Activated CD4-positive, alpha-beta T cell treated with anti-CD3 and anti-CD28 coated beads, Interleukin-10, Interleukin-2, amounts not matched to agents 100 ng/mL and 50 ng/mL, durations not matched to agents 16 hours and 8 hours (primary cell): ENCODE data around the gene USP37.
A peak's percentile ranks its signal among the peaks of the same experiment; 100 is the strongest.
"Not testable (repeated sequence)": the region's sequence is repeated elsewhere in the genome, so short reads cannot be mapped to it uniquely, and the experiment has no call there.

Source experiments
- DNase-seq: peaks from one replicate; pipeline ENCODE4 v3.0.0-alpha.2; 2020

USP37 gene

DNA sequence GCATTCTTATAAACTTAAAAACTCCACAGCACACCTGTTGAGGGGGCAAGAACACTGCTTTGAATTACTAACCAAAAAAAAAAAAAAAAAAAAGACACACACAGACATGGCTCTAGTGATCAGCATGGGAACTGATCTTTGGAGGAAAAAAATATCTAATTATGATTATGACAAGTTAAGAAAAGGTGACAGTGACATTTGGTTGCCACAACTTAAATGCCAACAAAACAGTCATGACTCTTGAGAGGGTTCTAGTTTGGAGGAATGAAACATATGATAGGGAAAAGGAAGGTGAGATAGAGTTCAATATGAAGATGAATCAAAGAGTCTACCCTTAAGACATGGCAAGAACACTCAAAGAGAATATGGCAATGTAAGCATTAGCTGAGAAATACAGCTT lies 20.6 kb downstream of the USP37 start:
- DNase-seq = no peak

DNA sequence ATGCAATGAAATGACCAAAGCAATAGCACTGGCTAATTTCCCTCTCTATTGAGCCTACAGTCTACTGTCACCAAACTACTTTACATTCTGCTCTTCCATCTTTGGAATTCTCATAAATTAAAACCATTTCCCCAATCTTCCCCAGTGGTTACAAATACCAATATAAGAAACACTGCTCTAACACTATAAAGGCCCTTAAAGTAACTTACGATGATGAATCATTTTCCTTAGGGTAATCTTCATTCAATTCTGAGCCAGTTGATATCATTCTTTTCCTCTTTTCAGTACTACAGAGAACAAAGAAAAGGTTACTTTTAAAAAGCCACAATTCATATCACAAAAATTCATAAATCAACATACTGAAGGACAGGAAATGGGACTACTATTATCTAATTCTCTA lies 22.1 kb downstream of the USP37 start:
- no peak for DNase-seq

GRCh38 chr2:218540015-218540414 lies 28.1 kb downstream of the USP37 start:
- DNase-seq = no peak

GRCh38 chr2:218536804-218537494 lies 31.2 kb downstream of the USP37 start:
- DNase-seq = no peak

GRCh38 chr2:218529990-218530389 lies 38.2 kb downstream of the USP37 start:
- no peak for DNase-seq

DNA sequence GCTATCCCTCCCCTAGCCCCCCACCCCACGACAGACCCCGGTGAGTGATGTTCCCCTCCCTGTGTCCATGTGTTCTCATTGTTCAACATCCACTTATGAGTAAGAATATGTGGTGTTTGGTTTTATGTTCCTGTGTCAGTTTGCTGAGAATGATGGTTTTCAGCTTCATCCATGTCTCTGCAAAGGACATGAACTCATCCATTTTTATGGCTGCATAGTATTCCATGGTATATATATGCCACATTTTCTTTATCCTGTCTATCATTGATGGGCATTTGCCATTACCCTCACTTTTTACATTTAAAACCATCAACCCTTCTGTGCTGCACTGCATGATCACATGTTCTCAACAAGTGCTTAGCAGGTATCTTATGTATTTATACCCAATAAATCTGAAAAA lies 39.7 kb downstream of the USP37 start:
- DNase-seq = not testable (repeated sequence)

GRCh38 chr2:218523651-218524050 lies 44.5 kb downstream of the USP37 start:
- no peak for DNase-seq

DNA sequence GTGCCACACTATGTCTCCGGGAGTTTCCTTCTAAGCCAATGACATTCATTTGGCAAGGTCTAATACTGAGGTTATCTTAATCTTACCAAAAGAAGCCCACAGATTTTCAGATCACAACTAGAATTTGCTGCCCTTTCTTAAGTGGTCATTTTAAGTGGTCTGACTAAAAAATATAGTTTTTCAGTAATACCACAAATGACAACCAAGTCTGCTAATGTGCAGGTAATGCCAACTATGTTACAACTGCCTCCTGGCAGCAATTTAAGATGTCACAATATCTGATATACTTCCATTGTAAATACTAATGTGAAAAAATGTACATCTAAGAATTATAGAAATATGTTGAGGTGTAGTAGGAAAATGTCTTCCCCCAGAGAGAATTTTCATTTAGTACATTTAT lies 49.3 kb downstream of the USP37 start:
- DNase-seq = no peak

DNA sequence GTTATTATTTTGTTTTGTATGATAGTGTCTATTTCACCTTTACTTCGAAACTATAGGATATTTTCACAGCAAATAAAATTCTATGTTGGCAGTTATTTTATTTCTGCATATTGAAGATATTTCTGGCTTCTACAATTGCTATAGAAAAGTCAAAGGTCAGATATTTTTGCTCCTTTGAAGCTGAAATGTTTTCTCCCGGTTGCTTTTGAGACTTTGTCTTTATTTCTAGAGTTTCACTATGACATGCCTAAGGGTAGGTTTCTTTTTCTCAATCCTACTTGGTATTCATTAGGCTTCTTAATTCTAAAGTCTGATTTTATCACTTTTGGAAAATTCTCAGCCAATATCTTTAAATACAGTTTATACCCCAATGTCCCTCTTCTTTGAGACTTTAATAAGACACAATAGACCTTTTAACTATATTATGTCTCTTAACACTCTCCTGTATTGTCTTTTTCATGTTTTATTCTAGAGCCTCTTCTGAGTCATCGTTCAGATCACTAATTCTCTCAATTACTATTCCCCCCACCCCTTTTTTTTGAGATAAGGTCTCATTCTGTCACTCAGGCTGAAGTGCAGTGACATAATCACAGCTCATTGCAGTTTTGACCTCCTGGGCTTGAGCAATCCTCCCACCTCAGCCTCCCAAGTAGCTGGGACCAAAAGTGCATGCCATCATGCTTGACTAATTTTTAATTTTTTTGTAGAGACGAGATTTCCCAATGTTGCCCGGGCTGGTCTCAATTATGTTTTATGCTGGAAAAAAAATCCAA lies 50.5 kb downstream of the USP37 start:
- DNase-seq = peak; percentile 59

DNA sequence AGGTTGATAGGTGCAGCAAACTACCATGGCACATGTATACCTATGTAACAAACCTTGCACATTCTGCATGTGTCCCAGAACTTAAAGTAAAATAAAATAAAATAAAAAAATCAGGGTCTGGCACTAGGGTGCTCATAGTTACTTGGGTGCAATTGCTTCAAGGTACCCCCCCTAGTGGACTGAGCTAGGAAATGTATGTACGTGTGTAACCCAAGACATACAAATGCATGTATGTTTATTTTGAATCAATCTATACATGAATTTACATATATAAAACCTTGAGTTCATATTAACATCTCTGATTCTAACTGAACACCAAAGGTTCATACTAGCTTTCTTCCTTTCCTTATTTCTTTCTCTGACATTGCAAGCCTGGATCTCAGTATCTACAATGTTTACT lies 51.5 kb downstream of the USP37 start:
- DNase-seq = peak; percentile 31

DNA sequence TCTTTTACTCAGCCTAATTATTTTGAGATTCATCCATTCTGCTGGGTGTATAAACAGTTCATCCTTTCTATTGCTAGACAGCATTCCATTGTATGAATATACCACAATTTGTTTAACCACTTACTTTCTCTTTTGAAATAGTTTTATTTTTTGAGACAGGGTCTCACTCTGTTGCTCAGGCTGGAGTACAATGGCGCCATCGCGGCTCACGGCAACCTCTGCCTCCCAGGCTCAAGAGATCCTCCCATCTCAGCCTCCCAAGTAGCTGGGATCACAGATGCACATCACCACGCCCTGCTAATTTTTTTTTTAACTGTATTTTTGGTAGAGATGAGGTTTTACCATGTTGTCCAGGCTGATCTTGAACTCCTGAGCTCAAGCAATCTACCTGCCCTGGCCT lies 54.5 kb downstream of the USP37 start:
- DNase-seq = no peak

GRCh38 chr2:218508299-218508698 lies 59.9 kb downstream of the USP37 start:
- peak; percentile 4 for DNase-seq

- no peak for DNase-seq
These were observed 62.3 kb downstream of the USP37 start for GRCh38 chr2:218505754-218506371.

DNA sequence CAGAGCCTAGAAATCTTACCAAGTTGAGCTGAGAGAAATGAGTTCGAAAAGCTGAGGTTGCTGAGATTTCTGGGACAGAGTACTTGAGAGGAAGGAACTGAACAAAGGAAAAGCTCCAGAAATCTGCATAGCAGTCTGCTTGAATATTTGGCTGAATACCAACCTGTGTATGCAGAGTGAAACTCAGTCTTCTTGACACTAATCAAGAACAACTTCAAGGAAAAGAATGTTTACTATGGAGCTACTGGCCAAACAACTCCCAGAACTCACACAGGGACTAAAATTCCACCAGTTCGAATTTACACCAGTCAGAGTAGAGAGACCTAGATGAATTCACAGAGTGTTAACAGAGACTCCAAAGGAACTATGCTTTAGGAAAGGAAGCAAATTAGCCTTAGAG lies 66.5 kb downstream of the USP37 start:
- DNase-seq = no peak

DNA sequence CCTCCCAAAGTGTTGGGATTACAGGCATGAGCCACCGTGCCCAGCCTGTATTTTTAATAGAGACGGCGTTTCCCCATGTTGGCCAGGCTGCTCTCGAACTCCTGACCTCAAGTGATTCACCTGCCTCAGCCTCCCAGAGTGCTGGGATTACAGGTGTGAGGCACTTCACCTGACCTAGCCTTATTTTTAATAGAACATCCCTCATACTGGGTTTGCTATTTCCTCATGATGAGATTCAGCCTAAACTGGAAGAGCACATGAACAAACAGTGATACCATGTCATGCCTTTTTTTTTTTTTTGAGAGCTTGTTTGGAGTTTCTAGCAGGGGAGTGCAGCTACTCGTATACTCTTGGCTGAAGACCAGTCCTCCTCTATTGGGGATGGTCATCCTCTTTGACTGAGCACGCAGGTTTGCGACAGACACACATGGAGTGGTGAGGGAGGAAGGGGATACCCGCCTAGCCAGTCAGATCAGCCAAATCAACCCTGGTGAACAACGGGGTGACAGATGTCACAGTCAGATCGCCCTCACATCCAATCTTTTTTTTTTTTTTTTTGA lies 67.6 kb downstream of the USP37 start:
- DNase-seq = no peak

DNA sequence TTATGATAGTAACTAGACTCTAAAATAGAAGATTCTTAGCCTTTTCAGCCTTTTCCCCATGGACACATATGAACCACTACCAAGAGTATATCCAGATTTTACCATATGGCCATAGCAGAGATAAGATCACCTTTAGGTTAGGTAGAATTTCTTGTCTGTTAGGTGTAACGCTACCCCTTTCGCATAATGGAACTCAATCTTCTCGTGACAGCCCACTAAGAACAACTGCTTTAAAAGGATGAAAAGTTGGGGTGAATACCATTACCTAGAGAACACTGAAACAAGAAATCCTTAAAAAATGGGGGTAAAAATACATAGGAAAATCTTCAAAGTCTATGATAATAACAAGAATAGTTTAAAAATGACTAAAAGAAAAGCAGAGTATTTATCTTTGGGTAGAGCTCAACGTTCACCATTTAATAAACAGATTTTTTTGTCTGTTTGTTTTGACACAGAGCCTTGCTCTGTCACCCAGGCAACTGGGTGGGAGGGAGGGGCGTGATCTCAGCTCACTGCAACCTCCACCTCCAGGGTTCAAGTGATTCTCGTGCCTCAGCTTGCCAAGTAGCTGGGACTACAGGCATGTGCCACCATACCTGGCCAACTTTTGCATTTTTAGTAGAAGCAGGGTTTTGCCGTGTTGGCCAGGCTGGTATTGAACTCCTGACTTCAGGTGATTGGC lies 82.0 kb downstream of the USP37 start:
- no peak for DNase-seq

- no peak for DNase-seq
These were observed 85.5 kb downstream of the USP37 start for GRCh38 chr2:218482651-218483050.

DNA sequence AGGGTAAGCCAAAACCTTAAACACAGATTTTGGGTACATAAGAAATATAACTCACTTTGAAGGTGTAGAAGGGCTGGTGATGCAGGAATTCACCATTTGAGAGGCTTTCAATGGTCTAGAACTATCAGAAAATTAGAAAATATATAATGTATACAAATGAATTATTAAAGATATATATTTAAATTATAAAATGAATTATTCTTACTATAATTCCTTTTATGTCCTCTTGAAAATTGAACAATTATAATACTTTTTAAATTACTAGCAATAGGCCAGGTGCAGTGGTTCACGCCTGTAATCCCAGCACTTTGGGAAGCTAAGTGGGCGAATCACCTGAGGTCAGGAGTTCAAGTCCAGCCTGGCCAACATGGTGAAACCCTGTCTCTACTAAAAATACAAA lies 88.6 kb downstream of the USP37 start:
- no peak for DNase-seq

- peak; percentile 27 for DNase-seq
These were observed 89.6 kb downstream of the USP37 start for GRCh38 chr2:218478544-218478943.

DNA sequence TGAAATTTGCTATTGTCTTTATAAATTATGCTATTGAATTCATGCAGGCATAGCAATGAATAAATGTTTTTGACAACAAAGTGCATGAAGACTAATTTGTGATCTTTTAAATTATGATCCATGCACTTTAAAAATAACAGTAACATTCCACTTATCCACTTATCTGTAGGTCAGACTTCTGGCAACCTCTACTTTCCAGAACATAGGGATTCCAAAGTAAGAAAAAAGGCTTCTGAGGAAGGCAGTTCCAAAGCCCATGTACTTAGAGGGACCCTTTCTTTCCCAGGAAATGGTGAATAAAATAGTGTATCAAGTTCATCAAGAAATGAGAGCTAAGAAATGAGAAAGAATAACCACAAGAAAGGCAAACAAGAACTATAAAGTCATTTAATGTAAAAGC lies 90.9 kb downstream of the USP37 start:
- no peak for DNase-seq

DNA sequence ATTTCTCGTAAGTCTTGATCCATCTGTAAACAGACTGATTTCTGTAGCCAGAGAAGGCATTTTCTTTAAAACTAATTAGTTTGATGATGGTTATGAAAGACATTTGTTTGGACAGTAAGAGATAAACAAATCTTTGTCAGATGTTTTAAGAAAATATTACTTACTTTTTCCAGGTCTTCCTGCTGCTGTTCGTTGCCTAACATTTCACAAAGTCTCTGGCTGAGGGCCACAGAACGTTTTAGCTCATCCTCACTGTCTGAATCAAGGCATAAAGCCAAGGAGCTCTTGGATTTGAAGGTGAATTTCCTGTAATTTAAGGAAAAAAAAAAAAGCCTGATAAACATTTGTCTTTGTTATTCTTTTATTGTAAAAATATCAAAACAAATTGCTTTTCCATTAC lies 91.5 kb downstream of the USP37 start:
- DNase-seq = no peak

GRCh38 chr2:218474527-218474926 lies 93.6 kb downstream of the USP37 start:
- DNase-seq = no peak

DNA sequence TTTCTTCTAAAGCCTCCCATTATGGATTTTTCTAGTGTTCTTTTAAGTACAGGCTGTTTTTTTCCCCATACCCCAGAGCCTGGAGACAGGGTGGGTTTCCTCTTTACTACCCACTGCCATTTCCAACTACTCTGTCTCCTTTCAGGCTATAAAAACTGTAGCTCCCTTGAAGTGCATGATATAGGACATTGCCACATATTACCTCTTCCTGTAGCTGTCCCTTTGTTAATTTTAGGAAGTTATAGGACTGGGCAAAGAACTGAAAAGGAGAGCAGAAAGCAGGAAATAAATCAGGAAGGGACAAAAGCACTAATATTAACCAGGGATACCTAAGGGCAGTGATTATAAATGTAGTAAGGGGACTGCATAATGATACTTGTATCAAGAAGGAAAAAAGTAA lies 95.2 kb downstream of the USP37 start:
- DNase-seq = no peak
